HG03045 (cell line): ENCODE results near the gene ZNF28.
"Not testable (repeated sequence)": the region's sequence is repeated elsewhere in the genome, so short reads cannot be mapped to it uniquely, and the experiment has no call there.

Source experiments
- ATAC-seq: cut with Tn5 transposase; IDR thresholded peaks from one replicate; pipeline ENCODE4 v1.9.1; 2021; ENCODE audit warnings: mild to moderate bottlenecking, moderate library complexity; ENCODE audit not compliant: unreplicated experiment

The ZNF28 gene

DNA sequence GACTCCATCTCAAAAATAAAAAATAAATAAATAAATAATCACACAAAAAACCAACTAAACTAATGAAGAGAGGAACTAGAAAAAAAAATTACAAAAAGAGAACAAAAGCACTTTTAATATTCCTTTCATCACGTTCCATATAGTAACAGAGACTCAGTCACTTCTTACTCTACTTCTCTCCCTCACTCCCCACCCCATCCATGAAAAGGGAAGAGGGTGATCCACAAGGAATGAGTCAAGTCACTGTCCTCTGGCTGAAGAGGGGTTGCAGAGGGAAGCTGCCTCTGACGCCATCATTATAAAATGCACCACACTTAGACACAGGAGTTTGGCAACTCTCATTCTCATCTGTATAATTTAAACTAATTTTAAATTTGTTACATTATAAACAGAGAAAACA lies 38.6 kb downstream of the ZNF28 start:
- not testable (repeated sequence) for ATAC-seq

DNA sequence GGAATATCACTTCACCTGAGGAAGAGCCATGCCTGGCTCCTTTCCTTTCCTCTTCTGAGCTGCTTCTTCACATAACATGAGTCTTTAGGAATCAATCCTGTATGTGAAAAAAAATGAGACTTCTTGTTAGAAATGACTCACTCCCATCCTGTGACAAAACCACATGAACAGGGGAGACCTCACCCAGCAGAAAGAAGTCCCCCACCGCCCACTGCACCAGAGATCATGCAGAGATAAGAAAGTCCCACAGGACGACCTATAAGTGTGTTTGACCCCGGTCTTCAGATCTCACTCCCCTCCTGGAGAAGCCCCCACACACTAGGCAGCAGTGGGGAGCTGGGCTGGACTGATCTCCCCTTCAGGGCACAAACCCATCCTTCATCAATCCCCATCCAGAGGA lies 42.6 kb downstream of the ZNF28 start:
- ATAC-seq = no peak

DNA sequence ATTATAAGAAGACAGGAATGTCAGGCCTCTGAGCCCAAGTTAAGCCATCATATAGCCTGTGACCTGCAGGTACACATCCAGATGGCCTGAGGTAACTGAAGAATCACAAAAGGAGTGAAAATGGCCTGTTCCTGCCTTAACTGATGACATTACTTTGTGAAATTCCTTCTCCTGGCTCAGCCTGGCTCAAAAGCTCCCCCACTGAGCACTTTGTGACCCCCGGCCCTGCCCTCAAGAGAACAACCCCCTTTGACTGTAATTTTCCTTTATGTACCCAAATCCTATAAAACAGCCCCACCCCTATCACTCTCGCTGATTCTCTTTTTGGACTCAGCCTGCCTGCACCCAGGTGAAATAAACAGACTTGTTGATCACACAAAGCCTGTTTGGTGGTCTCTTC lies 65.0 kb downstream of the ZNF28 start:
- not testable (repeated sequence) for ATAC-seq

DNA sequence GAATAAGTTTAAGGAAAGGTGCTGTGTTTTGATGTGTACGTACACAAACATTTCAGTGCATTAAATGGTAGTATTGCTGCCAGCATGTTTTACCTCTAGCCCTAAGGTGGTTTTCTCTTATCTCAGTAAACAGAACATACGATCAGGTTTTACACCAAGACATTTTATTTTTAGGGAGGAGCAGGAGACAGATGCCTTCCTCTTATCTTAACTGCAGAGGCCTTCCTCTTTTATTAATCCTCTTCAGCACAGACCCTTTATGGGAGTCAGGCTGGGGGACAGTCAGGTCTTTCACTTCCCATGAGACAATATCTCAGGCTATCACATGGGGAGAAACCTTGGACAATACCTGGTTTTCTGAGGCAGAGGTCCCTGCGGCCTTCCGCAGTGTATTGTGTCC lies 71.7 kb downstream of the ZNF28 start:
- ATAC-seq = no peak

DNA sequence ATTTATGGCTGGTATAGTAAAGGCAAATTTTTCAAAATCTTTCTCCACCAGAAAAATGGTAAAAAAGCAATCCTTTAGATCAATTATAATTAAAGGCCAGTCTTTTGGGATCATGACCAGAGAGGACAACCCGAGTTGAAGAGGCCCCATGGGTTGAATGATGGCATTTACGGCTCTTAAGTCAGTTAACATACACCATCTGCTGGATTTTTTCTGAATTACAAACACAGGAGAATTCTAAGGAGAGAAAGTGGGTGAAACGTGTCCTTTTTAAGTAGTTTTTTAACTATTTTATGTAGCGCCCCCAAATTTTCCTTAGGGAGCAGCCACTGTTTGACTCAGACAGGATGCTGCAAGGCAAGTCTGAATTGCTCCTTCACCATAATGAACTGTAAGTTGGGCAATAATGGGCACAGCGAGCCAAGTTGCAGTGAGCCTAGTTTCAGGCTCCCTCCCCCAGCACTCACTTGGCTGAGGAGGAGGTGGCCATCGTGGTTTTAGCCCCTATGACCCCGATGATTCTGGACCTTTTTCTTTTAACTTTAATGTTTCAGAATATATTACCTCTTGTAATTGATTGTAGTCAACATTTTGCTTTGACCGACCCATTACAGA lies 73.0 kb downstream of the ZNF28 start:
- ATAC-seq = no peak
